Activated CD8-positive, alpha-beta memory T cell treated with anti-CD3 and anti-CD28 coated beads for 48 hours (primary cell): ENCODE data around the gene PRRT3.
"Not testable (repeated sequence)": the region's sequence is repeated elsewhere in the genome, so short reads cannot be mapped to it uniquely, and the experiment has no call there.

ENCODE experiments used
- DNase-seq, 3 experiments: peaks; one replicate each; pipeline ENCODE4 v3.0.0-alpha.2; 2020; ENCODE audit warnings: low read depth in 2 of 3, low spot score in 2 of 3

Gene PRRT3

DNA sequence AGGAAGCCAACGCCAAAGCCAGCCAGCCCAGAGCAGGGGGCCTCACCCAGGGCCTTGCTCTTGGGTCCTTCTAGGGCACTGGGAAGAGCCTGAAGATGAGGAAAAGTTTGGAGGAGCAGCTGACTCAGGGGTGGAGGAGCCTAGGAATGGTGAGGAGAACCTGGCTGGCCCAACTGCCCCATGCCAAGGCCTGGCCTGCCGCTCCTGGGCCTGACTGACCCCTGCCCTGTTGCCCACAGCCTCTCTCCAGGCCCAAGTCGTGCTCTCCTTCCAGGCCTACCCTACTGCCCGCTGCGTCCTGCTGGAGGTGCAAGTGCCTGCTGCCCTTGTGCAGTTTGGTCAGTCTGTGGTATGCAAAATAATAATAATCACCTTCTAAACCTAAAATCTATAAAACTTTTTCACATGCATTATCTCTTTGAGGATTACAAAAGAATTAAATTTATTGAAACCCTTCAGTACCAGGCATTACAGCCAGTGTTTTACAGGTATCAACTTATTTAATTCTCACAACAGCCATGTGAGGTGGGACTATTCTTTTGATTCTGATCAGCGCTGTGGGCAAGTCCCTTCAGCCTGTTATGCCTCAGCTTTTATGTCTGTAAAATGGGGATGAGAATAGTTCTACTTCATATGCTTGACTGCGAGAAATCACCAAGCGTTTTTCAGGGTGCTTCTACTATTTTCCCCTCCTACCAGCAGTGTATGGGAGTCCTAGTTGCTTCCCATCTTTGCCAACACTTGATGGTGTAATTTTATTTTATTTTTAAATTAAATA is 33.8 kb downstream of the PRRT3 start:
- no peak for DNase-seq

- no peak for DNase-seq
Observed at GRCh38 chr3:9917820-9918219, 34.4 kb downstream of the PRRT3 start.

DNA sequence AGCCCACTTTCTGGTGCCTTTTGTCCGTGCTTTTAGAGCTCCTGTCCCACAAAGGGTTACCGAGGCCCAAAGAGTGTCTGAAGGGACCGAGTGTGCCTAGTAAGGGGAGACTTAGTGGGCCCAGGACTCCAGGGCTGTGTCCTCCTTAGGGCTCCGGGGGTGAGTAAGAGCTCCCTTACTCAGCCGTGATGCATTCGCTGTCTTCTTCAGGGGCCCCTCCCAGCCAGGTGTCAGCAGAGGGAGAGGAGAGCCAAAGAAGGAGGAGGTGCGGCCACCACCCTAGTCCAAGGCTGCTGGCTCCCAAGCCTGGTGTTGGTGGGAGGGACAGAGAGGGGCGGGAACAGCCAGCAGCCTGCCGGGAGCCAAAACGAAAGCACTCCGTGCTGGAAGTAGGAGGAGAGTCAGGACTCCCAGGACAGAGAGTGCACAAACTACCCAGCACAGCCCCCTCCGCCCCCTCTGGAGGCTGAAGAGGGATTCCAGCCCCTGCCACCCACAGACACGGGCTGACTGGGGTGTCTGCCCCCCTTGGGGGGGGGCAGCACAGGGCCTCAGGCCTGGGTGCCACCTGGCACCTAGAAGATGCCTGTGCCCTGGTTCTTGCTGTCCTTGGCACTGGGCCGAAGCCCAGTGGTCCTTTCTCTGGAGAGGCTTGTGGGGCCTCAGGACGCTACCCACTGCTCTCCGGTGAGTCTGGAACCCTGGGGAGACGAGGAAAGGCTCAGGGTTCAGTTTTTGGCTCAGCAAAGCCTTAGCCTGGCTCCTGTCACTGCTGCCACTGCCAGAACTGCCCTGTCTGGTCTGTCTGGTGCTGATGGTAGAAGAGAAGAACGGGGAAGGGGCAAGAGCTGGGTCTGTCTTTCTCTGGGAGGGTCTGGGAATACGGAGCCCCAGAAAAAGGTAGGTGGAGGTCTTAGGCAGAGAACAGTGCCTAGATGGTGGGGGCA is 35.2 kb downstream of the PRRT3 start, which contains the start of gene IL17RC:
Gene IL17RC (plus strand): TSS at position 365 of the 947 bp plus-strand sequence. CDS start 218 bp downstream, at position 583.
- DNase-seq: no peak

DNA sequence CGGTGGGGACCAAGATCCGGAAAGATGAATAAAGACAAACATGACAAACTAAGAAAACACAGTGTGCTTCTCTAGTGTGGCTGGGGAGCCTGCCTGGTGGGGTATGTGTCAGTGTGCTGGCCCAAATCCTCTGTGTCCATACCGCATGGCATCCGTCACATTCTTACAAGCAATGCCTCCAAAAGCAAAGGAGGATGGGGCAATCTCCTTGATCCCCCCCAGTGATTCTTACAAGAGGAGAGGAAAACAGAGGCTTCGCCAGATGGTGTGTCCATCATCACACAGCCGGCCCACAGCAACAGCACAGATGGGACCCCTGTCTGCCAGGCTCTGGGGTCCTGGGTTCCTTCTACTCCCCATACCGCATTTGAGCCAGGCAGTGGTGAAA is 35.9 kb downstream of the PRRT3 start:
- no peak for DNase-seq

DNA sequence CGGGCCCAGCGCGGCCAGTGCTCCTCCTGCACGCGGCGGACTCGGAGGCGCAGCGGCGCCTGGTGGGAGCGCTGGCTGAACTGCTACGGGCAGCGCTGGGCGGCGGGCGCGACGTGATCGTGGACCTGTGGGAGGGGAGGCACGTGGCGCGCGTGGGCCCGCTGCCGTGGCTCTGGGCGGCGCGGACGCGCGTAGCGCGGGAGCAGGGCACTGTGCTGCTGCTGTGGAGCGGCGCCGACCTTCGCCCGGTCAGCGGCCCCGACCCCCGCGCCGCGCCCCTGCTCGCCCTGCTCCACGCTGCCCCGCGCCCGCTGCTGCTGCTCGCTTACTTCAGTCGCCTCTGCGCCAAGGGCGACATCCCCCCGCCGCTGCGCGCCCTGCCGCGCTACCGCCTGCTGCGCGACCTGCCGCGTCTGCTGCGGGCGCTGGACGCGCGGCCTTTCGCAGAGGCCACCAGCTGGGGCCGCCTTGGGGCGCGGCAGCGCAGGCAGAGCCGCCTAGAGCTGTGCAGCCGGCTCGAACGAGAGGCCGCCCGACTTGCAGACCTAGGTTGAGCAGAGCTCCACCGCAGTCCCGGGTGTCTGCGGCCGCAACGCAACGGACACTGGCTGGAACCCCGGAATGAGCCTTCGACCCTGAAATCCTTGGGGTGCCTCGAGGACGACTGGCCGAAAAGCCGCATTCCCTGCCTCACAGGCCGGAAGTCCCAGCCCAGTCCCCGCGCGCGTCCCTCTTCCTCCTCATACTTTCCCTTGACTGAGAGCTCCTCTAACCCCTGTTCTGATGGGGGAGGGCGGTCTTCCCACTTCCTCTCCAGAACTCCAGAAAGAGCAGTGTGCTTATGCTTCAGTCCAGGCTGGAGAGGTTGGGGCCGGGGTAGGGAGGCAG is 36.7 kb downstream of the PRRT3 start:
- DNase-seq: no peak

DNA sequence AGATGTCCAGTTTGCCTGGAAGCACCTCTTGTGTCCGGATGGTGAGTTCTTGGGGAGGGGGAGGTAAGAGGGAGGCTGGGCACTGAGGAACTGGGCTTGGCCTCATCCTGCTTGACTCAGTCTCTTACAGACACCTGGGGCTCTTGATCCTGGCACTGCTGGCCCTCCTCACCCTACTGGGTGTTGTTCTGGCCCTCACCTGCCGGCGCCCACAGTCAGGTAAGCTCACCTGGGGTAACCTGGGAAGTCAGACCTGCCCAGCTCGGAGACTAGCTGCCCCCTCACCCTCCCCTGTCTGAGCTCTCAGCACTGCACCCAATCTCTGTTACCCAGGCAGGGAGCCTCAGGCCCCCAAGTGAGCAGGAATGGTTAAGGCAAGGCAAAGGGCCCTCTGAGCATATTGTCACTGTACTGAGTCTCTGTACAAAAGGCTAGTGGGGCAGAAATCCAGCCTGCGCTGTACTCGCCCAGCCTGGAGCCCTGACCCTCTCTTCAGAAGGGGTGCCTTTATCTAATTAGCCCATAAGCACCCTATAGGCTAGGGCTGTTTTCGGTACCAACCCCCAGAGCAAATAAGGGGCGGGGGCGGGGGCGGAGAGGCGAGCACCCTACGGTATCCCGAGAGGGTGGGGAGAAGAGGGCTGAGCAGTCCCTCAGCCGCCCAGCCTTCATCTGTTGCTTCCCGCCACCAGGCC is 37.5 kb downstream of the PRRT3 start:
- no peak for DNase-seq

- no peak for DNase-seq
Observed at GRCh38 chr3:9914011-9914410, 38.2 kb downstream of the PRRT3 start.

DNA sequence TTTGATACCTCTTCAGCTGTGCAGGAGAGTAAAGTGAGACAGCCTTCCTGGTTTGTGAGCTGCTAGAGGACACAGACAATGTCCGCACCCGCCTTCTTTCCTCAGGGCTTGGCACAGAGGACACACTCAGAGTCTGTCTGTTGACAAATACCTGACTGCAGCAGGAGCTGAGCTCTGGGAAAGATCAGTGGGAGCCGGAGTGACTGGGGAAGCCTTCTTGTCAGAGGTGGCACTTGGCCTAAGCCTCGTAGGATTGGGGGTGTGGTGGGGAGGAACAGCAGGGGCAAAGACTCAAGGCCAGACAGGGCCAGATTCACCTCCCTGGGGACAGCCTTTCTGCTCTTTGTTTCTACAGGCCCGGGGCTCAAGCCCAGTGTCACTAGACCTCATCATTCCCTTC is 38.6 kb downstream of the PRRT3 start:
- no peak for DNase-seq

DNA sequence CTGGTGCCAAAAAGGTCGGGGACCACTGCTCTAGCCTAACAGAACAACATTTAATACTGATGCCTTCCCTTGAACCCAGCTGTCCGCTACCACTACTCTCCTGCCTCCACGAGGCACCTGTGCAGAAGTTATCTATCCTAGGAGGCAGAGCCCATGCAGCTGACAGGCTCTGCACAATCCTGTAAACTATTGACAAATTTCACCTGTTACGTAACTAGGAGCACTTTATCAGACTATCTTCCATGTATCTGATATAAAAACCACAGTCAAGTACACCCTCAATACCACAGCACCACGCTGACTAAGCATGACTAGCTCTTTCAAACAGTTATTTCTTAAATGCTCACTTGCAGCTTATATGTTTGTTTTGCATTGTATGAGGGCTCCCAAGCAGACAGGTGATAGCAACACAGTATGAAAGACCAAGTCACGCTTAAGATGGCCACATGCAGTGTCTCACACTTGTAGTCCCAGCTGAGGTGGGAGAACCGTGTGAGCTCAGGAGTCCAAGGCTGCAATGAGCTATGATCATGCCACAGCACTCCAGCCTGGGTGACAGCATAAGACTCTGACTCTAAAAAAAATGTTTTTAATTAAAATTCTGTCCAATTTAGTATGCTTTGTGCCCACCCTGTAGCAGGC is 39.8 kb downstream of the PRRT3 start:
- no peak for DNase-seq

- no peak for DNase-seq
Observed at GRCh38 chr3:9911863-9912262, 40.3 kb downstream of the PRRT3 start.

- DNase-seq: no peak
Observed at GRCh38 chr3:9909221-9910013, 42.8 kb downstream of the PRRT3 start.

GRCh38 chr3:9908286-9908685 is 43.9 kb downstream of the PRRT3 start:
- DNase-seq: no peak

- DNase-seq: no peak
Observed at GRCh38 chr3:9906480-9906879, 45.7 kb downstream of the PRRT3 start.

- DNase-seq: no peak
Observed at GRCh38 chr3:9903904-9904303, 48.3 kb downstream of the PRRT3 start.

DNA sequence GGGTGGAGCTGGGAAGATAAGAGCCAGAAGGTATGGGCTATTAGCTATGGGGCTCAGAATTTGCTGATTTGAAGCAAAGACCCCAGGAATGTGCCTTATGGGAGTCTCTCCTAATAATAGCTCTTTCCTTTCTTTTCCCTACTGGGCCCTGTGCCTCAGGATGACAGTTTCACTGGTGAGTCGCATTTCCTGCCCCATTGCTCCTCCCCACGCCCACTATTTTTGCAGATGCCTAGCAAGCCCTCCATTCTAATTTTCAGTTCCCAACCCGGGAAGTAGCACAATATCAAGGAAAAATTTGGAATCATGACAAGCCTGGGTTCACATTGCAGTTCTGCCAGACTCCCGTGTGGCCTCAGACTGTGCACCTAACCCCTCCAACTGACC is 49.0 kb downstream of the PRRT3 start:
- DNase-seq: no peak

- DNase-seq: no peak
Observed at GRCh38 chr3:9902372-9903237, 49.6 kb downstream of the PRRT3 start, which contains the start of gene IL17RE. TSS of gene IL17RE (plus strand) at chr3:9902848. CDS start at chr3:9902933, 85 bp downstream.

GRCh38 chr3:9901967-9902366 is 50.2 kb downstream of the PRRT3 start:
- DNase-seq: no peak

DNA sequence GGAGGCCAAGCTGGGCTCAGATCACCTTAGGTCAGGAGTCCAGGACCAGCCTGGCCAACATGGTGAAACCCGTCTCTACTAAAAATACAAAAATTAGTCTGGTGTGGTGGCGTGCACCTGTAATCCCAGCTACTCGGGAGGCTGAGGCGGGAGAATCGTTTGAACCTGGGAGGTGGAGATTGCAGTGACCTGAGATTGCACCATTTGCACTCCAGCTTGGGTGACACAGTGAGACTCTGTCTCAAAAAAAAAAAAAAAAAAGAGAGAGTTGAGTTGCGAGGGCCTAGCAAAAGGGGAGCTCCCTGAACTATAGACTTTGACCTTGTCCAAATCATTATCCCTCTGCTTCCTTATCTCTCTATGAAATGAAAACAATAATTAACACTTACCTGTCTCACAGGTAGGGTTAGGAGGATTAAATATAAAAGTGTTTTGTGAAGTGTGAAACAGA is 51.2 kb downstream of the PRRT3 start:
- not testable (repeated sequence) for DNase-seq
